Renal pelvis (tissue), 4 donors: ENCODE results near the gene SAXO1. TPM values are rescaled to one million over a fixed set of nuclear protein-coding genes. Genes with fewer than 3 reads are reported as not detected.
"Not testable (repeated sequence)": the region's sequence is repeated elsewhere in the genome, so short reads cannot be mapped to it uniquely, and the experiment has no call there.

Experiments
- DNase-seq: peaks from one replicate; pipeline ENCODE4 v3.0.0-alpha.2; 2013
- polyA plus RNA-seq, 3 donors: library from polyadenylated mRNA; unstranded; fragments of 120-200 nt; gene quantifications; one replicate each; pipeline ENCODE4 v1.2.1, GENCODE V29; 2013; ENCODE audit not compliant: insufficient read length in 3 of 3

SAXO1 gene
- polyA plus RNA-seq, 3 donors = 0.14 to 0.25 (median 0.18) TPM

- DNase-seq = no peak
Observed at GRCh38 chr9:18999173-18999785, 33.7 kb downstream of the SAXO1 start.

- no peak for DNase-seq
Observed at GRCh38 chr9:18997151-18997550, 35.9 kb downstream of the SAXO1 start.

- DNase-seq = no peak
Observed at GRCh38 chr9:18996211-18996610, 36.8 kb downstream of the SAXO1 start.

- DNase-seq = peak; percentile 62
Observed at GRCh38 chr9:18994263-18994916, 38.6 kb downstream of the SAXO1 start.

- DNase-seq = not testable (repeated sequence)
Observed at GRCh38 chr9:18991197-18991596, 41.8 kb downstream of the SAXO1 start.

- no peak for DNase-seq
Observed at GRCh38 chr9:18990494-18990893, 42.5 kb downstream of the SAXO1 start.

- no peak for DNase-seq
Observed at GRCh38 chr9:18989865-18990264, 43.1 kb downstream of the SAXO1 start.

- DNase-seq = no peak
Observed at GRCh38 chr9:18989097-18989496, 43.9 kb downstream of the SAXO1 start.

GRCh38 chr9:18988003-18988402, 45.0 kb downstream of the SAXO1 start:
- DNase-seq = no peak

GRCh38 chr9:18985996-18986395, 47.0 kb downstream of the SAXO1 start:
- no peak for DNase-seq

- no peak for DNase-seq
Observed at GRCh38 chr9:18985464-18985951, 47.5 kb downstream of the SAXO1 start.

- no peak for DNase-seq
Observed at GRCh38 chr9:18982262-18982620, 50.8 kb downstream of the SAXO1 start.

- no peak for DNase-seq
Observed at GRCh38 chr9:18981476-18982261, 51.3 kb downstream of the SAXO1 start.

- no peak for DNase-seq
Observed at GRCh38 chr9:18980189-18980588, 52.8 kb downstream of the SAXO1 start.

- no peak for DNase-seq
Observed at GRCh38 chr9:18979367-18979766, 53.6 kb downstream of the SAXO1 start.

- DNase-seq = no peak
Observed at GRCh38 chr9:18978188-18978587, 54.8 kb downstream of the SAXO1 start.

GRCh38 chr9:18976709-18977531, 56.1 kb downstream of the SAXO1 start:
- no peak for DNase-seq

- DNase-seq = no peak
Observed at GRCh38 chr9:18976221-18976708, 56.7 kb downstream of the SAXO1 start.

GRCh38 chr9:18973348-18973747, 59.7 kb downstream of the SAXO1 start:
- DNase-seq = no peak

GRCh38 chr9:18972675-18973074, 60.3 kb downstream of the SAXO1 start:
- DNase-seq = no peak

GRCh38 chr9:18971909-18972308, 61.1 kb downstream of the SAXO1 start:
- DNase-seq = no peak

- no peak for DNase-seq
Observed at GRCh38 chr9:18971404-18971803, 61.6 kb downstream of the SAXO1 start.
